HCT116 (cell line): Measurements from ENCODE around the gene ENPP3. TPM values are rescaled to one million over a fixed set of nuclear protein-coding genes. Genes with fewer than 3 reads are reported as not detected.

Experiments
- ATAC-seq: fragments of 200-7000 bp; cut with Tn5 transposase; 2 replicates; pipeline ENCODE4 v1.9.1; 2020; ENCODE audit warnings: mild to moderate bottlenecking, moderate library complexity
- BruUV-seq: library from RNA; stranded (reverse); fragments of 400-500 nt; replicated peaks from 2 replicates; lab custom pipeline; 2021; lab: Mats Ljungman, UMichigan
- CTCF ChIA-PET: fragments of 300-600 bp; sonication (Branson Sonifier 250); formaldehyde crosslinking; loops from one replicate; lab custom pipeline; 2021; ENCODE audit warnings: antibody characterized with exemption; lab: Charles Lee
- POLR2A ChIA-PET: fragments of 300-600, 350-600 bp; sonication (Branson Sonifier 250); formaldehyde crosslinking; loops from one replicate; lab custom pipeline; 2021; ENCODE audit warnings: antibody characterized with exemption; lab: Charles Lee
- RAD21 ChIA-PET, 2 experiments: fragments of 300-600 bp; sonication (Branson Sonifier 250); formaldehyde crosslinking; loops; one replicate each; lab custom pipeline; 2023; ENCODE audit warnings: low total read pairs in 2 of 2; ENCODE audit not compliant: uncharacterized antibody in 2 of 2, unreplicated experiment in 2 of 2, low non-redundant PET in 1 of 2; lab: Charles Lee
- DNase-seq: peaks from one replicate; pipeline ENCODE4 v3.0.0-alpha.2; 2010; ENCODE audit warnings: low read depth, low spot score
- H2AFZ ChIP-seq: fragments of 200-600 bp; shearing (Covaris generic), sonication (generic); 2 replicates; pipeline ENCODE4 v1.6.1; 2017; ENCODE audit warnings: low read depth, mixed run types, mixed read lengths, antibody characterized with exemption, low read length; ENCODE audit not compliant: poor library complexity, severe bottlenecking
- H3K27ac ChIP-seq: 2 replicates; pipeline ENCODE4 v1.5.1; 2012; ENCODE audit warnings: low read depth, low read length
- H3K27me3 ChIP-seq: fragments of 200-600 bp; sonication (generic); 2 replicates; pipeline ENCODE4 v1.6.1; 2016; ENCODE audit warnings: mixed run types, low read length, mixed read lengths; ENCODE audit not compliant: insufficient read depth
- H3K36me3 ChIP-seq, 2 experiments: fragments of 200-500 bp in 1 of 2; fragments of 200-600 bp in 1 of 2; sonication (Bioruptor generic) in 1 of 2; sonication (generic) in 1 of 2; 2 replicates each; pipeline versions ENCODE4 v1.5.1 to v1.6.1; 2014 to 2016; ENCODE audit warnings: low read length in 2 of 2, inconsistent platforms in 1 of 2, mixed read lengths in 1 of 2, mixed run types in 1 of 2; ENCODE audit not compliant: insufficient read depth in 2 of 2, control insufficient read depth in 1 of 2
- H3K4me1 ChIP-seq, 2 experiments: fragments of 200-600 bp in 1 of 2; sonication (generic) in 1 of 2; 2 replicates each; pipeline versions ENCODE4 v1.5.1 to v1.6.1; 2012 to 2017; ENCODE audit warnings: low read length in 2 of 2, inconsistent platforms in 1 of 2, mild to moderate bottlenecking in 1 of 2, mixed read lengths in 1 of 2, mixed run types in 1 of 2, moderate library complexity in 1 of 2; ENCODE audit not compliant: insufficient read depth in 2 of 2, control insufficient read depth in 1 of 2
- H3K4me2 ChIP-seq: fragments of 200-600 bp; sonication (generic); 2 replicates; pipeline ENCODE4 v1.6.1; 2017; ENCODE audit warnings: mixed run types, low read length, mixed read lengths
- H3K4me3 ChIP-seq, 2 experiments: fragments of 200-600 bp in 1 of 2; sonication (generic) in 1 of 2; replicated peaks in 1 of 2; 2 replicates each; pipeline ENCODE4 v1.5.1; 2011 to 2016; ENCODE audit warnings: low read length in 2 of 2, control low read depth in 1 of 2, low read depth in 1 of 2, mild to moderate bottlenecking in 1 of 2, mixed read lengths in 1 of 2, mixed run types in 1 of 2
- H3K79me2 ChIP-seq: fragments of 200-600 bp; sonication (generic); 2 replicates; pipeline ENCODE4 v1.6.1; 2017; ENCODE audit warnings: mild to moderate bottlenecking, mixed run types, low read length, moderate library complexity, mixed read lengths; ENCODE audit not compliant: insufficient read depth
- H3K9ac ChIP-seq: fragments of 200-600 bp; sonication (generic); 2 replicates; pipeline ENCODE4 v1.6.1; 2016; ENCODE audit warnings: low read length, mixed read lengths
- H3K9me2 ChIP-seq: fragments of 200-600 bp; sonication (generic), shearing (Covaris generic); 2 replicates; pipeline ENCODE4 v1.6.1; 2017; ENCODE audit warnings: mixed run types, mild to moderate bottlenecking, moderate library complexity; ENCODE audit not compliant: insufficient read depth
- H3K9me3 ChIP-seq, 2 experiments: fragments of 200-500 bp in 1 of 2; fragments of 200-600 bp in 1 of 2; sonication (Bioruptor generic) in 1 of 2; sonication (generic) in 1 of 2; 2 replicates each; pipeline ENCODE4 v1.6.1; 2014 to 2017; ENCODE audit warnings: low read length in 2 of 2, mixed read lengths in 2 of 2, inconsistent platforms in 1 of 2, low read depth in 1 of 2, mild to moderate bottlenecking in 1 of 2, mixed run types in 1 of 2, moderate library complexity in 1 of 2; ENCODE audit not compliant: control insufficient read depth in 1 of 2, insufficient read depth in 1 of 2
- H4K20me1 ChIP-seq: fragments of 200-600 bp; sonication (generic), shearing (Covaris generic); 2 replicates; pipeline ENCODE4 v1.6.1; 2017; ENCODE audit warnings: mixed run types, mild to moderate bottlenecking, moderate library complexity; ENCODE audit not compliant: insufficient read depth
- CBX3 ChIP-seq: IDR thresholded peaks from 2 replicates; pipeline ENCODE4 v1.6.1; 2012; ENCODE audit warnings: low read depth
- CEBPB ChIP-seq: IDR thresholded peaks from 2 replicates; pipeline ENCODE4 v1.6.1; 2012; ENCODE audit warnings: low read depth
- EGR1 ChIP-seq: IDR thresholded peaks from 2 replicates; pipeline ENCODE4 v1.6.1; 2012; ENCODE audit warnings: low read depth
- EZH2 ChIP-seq: fragments of 200-600 bp; sonication (generic); IDR thresholded peaks from 2 replicates; pipeline ENCODE4 v1.6.1; 2017; ENCODE audit warnings: antibody characterized with exemption, mixed run types
- FOSL1 ChIP-seq: IDR thresholded peaks from 2 replicates; pipeline ENCODE4 v1.6.1; 2012; ENCODE audit warnings: low read depth
- POLR2A ChIP-seq: IDR thresholded peaks from 2 replicates; pipeline ENCODE4 v1.7.0; 2011; ENCODE audit warnings: borderline replicate concordance; ENCODE audit not compliant: insufficient read depth, insufficient read length; ENCODE audit errors: extremely low read depth
- POLR2AphosphoS5 ChIP-seq: IDR thresholded peaks from 2 replicates; pipeline ENCODE4 v1.6.1; 2011; ENCODE audit warnings: mild to moderate bottlenecking, low read depth, low read length, moderate library complexity
- RAD21 ChIP-seq: IDR thresholded peaks from 2 replicates; pipeline ENCODE4 v1.6.1; 2012; ENCODE audit warnings: low read depth, mild to moderate bottlenecking
- SIN3A ChIP-seq: IDR thresholded peaks from 2 replicates; pipeline ENCODE4 v1.6.1; 2012; ENCODE audit warnings: low read depth
- SRF ChIP-seq: IDR thresholded peaks from 2 replicates; pipeline ENCODE4 v1.6.1; 2012; ENCODE audit warnings: low read depth
- TCF7L2 ChIP-seq: IDR thresholded peaks from 2 replicates; pipeline ENCODE4 v1.7.0; 2011; ENCODE audit warnings: borderline replicate concordance, inconsistent platforms; ENCODE audit not compliant: insufficient read depth, insufficient read length; ENCODE audit errors: extremely low read depth
- YY1 ChIP-seq: IDR thresholded peaks from 2 replicates; pipeline ENCODE4 v1.6.1; 2011; ENCODE audit warnings: low read length, low read depth, moderate library complexity, mild to moderate bottlenecking; ENCODE audit not compliant: insufficient replicate concordance; ENCODE audit errors: extremely low read depth
- intact Hi-C: fragments of 100-400 bp; cut with micrococcal nuclease; formaldehyde crosslinking; loops from 2 replicates; pipeline ENCODE4 v1.10.0; 2022
- total RNA-seq: library from RNA; stranded (reverse); gene quantifications from one replicate; pipeline ENCODE4 v1.2.1, GENCODE V29; 2021; ENCODE audit not compliant: unreplicated experiment
- TF ChIP-seq, protein P1 (sequence below): IDR thresholded peaks from 2 replicates; pipeline ENCODE4 v1.6.1; 2011; ENCODE audit warnings: mild to moderate bottlenecking, low read length, moderate library complexity; ENCODE audit not compliant: insufficient replicate concordance; ENCODE audit errors: extremely low read depth
- TF ChIP-seq, protein P2 (sequence below): IDR thresholded peaks from 2 replicates; pipeline ENCODE4 v1.6.1; 2012
- TF ChIP-seq, protein P3 (sequence below): IDR thresholded peaks from 2 replicates; pipeline ENCODE4 v1.6.1; 2012

The ENPP3 gene
- total RNA-seq, 1 experiment from 2014 or later = 0.15 TPM

DNA sequence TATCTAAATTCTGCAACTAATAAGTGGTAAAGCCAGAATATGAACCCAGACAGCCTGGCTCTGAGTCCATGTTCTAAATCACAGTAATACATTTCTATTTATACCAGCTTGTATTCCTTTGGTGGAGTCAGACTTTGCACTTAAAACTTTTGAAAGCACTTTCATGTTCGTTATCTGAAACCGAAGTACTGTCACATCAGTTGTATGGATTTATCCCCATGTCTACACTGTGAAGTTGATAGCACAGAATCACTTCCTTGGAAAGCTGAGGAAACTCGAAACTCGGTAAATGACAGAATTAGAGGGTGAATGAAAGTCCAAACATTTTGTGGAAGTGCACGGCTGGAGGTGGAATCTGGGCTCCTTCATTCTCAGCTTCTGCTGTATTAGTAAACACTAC lies 102.0 kb downstream of the ENPP3 start:
- ChIA-PET CTCF (no interaction called here), POLR2A (no interaction called here), RAD21 (no interaction called here)
- intact Hi-C loops = no loop called here
- DNase-seq (no peak), ATAC-seq (no peak)
- Histone ChIP-seq H3K27me3 (no peaks in the 10 kb centered on the region), H3K9me2 (no peaks in the 10 kb centered on the region), H3K27ac (no peak overlapping the region), H2AFZ (no peak overlapping the region), H3K36me3 (no peaks in the 10 kb centered on the region), H3K4me1 (no peaks in the 10 kb centered on the region), H3K4me2 (no peak overlapping the region), H3K9me3 (no peaks in the 10 kb centered on the region), H3K4me3 (no peak overlapping the region), H3K79me2 (no peaks in the 10 kb centered on the region), H4K20me1 (no peaks in the 10 kb centered on the region), H3K9ac (no peak overlapping the region)
- BruUV-seq = no TSS peak
- no peak for TF ChIP-seq YY1
- TF ChIP-seq, protein P1, sequence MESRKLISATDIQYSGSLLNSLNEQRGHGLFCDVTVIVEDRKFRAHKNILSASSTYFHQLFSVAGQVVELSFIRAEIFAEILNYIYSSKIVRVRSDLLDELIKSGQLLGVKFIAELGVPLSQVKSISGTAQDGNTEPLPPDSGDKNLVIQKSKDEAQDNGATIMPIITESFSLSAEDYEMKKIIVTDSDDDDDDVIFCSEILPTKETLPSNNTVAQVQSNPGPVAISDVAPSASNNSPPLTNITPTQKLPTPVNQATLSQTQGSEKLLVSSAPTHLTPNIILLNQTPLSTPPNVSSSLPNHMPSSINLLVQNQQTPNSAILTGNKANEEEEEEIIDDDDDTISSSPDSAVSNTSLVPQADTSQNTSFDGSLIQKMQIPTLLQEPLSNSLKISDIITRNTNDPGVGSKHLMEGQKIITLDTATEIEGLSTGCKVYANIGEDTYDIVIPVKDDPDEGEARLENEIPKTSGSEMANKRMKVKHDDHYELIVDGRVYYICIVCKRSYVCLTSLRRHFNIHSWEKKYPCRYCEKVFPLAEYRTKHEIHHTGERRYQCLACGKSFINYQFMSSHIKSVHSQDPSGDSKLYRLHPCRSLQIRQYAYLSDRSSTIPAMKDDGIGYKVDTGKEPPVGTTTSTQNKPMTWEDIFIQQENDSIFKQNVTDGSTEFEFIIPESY = no peak

DNA sequence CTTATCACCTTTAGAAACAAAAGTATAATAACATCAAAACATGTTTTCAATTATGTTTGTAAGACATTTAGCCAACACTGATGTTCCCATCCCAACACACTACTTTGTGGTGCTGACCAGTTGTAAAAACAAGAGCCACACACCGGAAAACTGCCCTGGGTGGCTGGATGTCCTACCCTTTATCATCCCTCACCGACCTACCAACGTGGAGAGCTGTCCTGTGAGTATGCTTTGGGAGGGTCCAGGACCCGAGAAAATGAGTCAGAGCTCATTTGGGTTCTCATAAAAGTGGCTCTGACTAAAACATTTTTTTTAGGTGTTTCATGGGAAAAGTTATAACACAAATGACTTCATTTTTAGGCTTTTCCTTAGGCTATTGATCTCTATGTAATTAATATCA lies 103.1 kb downstream of the ENPP3 start:
- H3K9me3 ChIP-seq = no peaks in the 10 kb centered on the region
- no peak overlapping the region for H3K9ac ChIP-seq
- POLR2A ChIA-PET = no interaction called here
- no peaks in the 10 kb centered on the region for H3K27me3 ChIP-seq
- H3K4me1 ChIP-seq = no peaks in the 10 kb centered on the region
- TF ChIP-seq RAD21 = no peak
- TF ChIP-seq, protein P2, sequence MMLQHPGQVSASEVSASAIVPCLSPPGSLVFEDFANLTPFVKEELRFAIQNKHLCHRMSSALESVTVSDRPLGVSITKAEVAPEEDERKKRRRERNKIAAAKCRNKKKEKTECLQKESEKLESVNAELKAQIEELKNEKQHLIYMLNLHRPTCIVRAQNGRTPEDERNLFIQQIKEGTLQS = no peak
- TF ChIP-seq YY1 = no peak
- no peak for TF ChIP-seq POLR2A
- TF ChIP-seq, protein P3, sequence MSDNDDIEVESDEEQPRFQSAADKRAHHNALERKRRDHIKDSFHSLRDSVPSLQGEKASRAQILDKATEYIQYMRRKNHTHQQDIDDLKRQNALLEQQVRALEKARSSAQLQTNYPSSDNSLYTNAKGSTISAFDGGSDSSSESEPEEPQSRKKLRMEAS = no peak
- no peak for TF ChIP-seq CEBPB
- TF ChIP-seq EZH2 = no peak
- no peak for TF ChIP-seq FOSL1
- TF ChIP-seq CBX3 = no peak
- no peak for TF ChIP-seq SIN3A
- TF ChIP-seq POLR2AphosphoS5 = no peak
- TF ChIP-seq EGR1 = no peak
- no peak for TF ChIP-seq TCF7L2
- TF ChIP-seq SRF = no peak
- H3K36me3 ChIP-seq = no peaks in the 10 kb centered on the region
- no peak overlapping the region for H3K4me3 ChIP-seq
- ATAC-seq (no peak), DNase-seq (no peak)
- CTCF ChIA-PET = no interaction called here
- RAD21 ChIA-PET = no interaction called here
- H2AFZ ChIP-seq = no peak overlapping the region
- no peak overlapping the region for H3K4me2 ChIP-seq
- BruUV-seq = no TSS peak
- no peaks in the 10 kb centered on the region for H3K79me2 ChIP-seq
- H4K20me1 ChIP-seq = no peaks in the 10 kb centered on the region
- H3K27ac ChIP-seq = no peak overlapping the region
- H3K9me2 ChIP-seq = no peaks in the 10 kb centered on the region
- intact Hi-C loops = no loop called here
